ENCODE data around the gene PNMA1. TPM values are rescaled to one million over a fixed set of nuclear protein-coding genes. Genes with fewer than 3 reads are reported as not detected.

The PNMA1 gene
- total and polyA plus RNA-seq, 7 donors = 11.4 to 63.1 (median 33.5) TPM

DNA sequence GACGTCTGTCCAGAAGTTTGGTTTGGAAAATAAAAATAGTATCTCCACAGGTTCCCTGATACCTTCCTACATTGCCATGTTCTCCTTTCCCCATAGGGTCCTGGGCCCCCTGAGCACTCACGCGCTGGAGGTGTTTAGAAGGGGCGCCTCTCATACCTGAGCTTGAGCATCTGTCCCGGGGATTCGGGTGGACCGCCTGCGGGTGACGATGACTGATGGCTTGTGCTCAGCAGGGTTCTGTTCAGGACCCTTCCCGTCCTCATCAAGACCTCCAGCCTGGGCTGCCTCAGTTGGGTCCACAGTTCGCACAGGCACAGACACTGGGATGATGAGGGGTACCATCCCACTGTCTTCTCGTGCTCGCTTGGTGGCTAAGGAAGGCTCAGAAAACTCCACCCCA is 22.7 kb upstream of the PNMA1 start:
- H3K9me3 ChIP-seq = no peaks in the 10 kb centered on the region
- 91 to 93% methylated on average over 13 of the region's 13 CpGs for WGBS, 2 donors
- intact Hi-C loops (cut with DNase I) = no loop called here
- peak overlapping the region in 3 of 4 donors; percentile 7 to 100 (median 51) for H3K27ac ChIP-seq
- no peak overlapping the region for H3K4me3 ChIP-seq
- peaks cover 30 to 68% (median 35%) of the 10 kb centered on the region in 4 donors for H3K36me3 ChIP-seq
- H3K27me3 ChIP-seq = no peaks in the 10 kb centered on the region
- TF ChIP-seq, protein P1, sequence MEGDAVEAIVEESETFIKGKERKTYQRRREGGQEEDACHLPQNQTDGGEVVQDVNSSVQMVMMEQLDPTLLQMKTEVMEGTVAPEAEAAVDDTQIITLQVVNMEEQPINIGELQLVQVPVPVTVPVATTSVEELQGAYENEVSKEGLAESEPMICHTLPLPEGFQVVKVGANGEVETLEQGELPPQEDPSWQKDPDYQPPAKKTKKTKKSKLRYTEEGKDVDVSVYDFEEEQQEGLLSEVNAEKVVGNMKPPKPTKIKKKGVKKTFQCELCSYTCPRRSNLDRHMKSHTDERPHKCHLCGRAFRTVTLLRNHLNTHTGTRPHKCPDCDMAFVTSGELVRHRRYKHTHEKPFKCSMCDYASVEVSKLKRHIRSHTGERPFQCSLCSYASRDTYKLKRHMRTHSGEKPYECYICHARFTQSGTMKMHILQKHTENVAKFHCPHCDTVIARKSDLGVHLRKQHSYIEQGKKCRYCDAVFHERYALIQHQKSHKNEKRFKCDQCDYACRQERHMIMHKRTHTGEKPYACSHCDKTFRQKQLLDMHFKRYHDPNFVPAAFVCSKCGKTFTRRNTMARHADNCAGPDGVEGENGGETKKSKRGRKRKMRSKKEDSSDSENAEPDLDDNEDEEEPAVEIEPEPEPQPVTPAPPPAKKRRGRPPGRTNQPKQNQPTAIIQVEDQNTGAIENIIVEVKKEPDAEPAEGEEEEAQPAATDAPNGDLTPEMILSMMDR (IDR thresholded peaks at IDR 0.05) = no peak
- TF ChIP-seq EP300 (IDR thresholded peaks at IDR 0.05) = no peak
- no peak for TF ChIP-seq POLR2A (IDR thresholded peaks at IDR 0.05)
- H3K4me1 ChIP-seq = peaks cover 0 to 50% (median 40%) of the 10 kb centered on the region in 4 donors
- DNase-seq = no peak

DNA sequence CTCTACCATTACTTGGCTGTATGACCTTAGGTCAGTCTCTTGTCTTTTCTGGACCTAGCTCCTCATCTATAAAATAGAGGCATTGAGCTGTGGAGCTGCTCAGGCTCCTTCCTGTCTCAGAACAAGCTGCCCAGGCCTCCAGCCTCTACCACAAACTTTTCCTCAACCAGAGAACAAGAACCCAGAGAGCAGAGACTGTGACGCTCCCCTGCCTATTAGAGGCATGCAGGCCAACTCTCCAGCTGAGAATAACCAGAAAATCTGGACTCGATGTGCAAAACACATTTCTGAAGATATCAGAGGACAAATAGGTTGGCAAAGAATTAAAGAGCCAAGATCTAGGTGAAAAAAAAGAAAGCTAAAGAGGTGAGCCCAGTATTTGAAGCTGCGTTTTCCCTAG is 17.8 kb upstream of the PNMA1 start:
- DNase-seq = no peak
- Histone ChIP-seq H3K4me1 (peaks cover 0 to 51% (median 36%) of the 10 kb centered on the region in 4 donors), H3K27ac (peak overlapping the region in 3 of 4 donors; percentile 79 to 99 (median 96)), H3K36me3 (peaks cover 26 to 80% (median 34%) of the 10 kb centered on the region in 4 donors), H3K9me3 (no peaks in the 10 kb centered on the region), H3K27me3 (no peaks in the 10 kb centered on the region), H3K4me3 (no peak overlapping the region)
- 85 to 93% methylated on average over 3 of the region's 3 CpGs for WGBS, 2 donors
- intact Hi-C loops (cut with DNase I) = no loop called here
- TF ChIP-seq EP300 (IDR thresholded peaks at IDR 0.05) = no peak
- no peak for TF ChIP-seq POLR2A (IDR thresholded peaks at IDR 0.05)
- TF ChIP-seq POLR2AphosphoS5 (IDR thresholded peaks at IDR 0.05) = peak in 2 of 4 donors; percentile 55 to 59
- TF ChIP-seq, protein P1 (IDR thresholded peaks at IDR 0.05) = no peak

DNA sequence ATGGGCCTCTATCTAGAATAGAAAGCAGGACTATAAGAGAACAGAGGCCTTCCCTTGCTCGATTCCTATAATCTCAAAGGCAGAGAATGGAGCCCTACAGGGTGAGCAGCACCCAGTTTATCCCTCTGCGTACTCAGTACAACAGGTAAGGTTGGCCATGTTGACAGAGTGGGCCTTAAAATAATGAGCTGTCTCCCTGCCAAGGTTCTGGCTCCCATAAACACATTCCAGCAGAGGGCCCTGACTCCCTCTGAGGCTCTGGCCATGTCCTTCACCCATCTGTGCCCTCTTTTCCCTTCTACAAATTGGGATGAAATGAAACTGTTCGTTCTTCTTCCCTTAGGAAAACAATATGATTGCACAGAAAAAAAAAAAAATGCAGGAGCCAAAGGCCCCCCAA is 16.9 kb upstream of the PNMA1 start:
- peak overlapping the region; percentile 51 to 99 (median 88) for H3K27ac ChIP-seq
- H3K27me3 ChIP-seq = no peaks in the 10 kb centered on the region
- TF ChIP-seq EP300 (IDR thresholded peaks at IDR 0.05) = no peak
- TF ChIP-seq POLR2AphosphoS5 (IDR thresholded peaks at IDR 0.05) = no peak
- TF ChIP-seq POLR2A (IDR thresholded peaks at IDR 0.05) = no peak
- TF ChIP-seq, protein P1 (IDR thresholded peaks at IDR 0.05) = no peak
- intact Hi-C loops (cut with DNase I) = loop anchor here (2.0 kb wide), 1 partner anchor 28 kb away; no protein-coding TSS in a partner anchor
- no peak overlapping the region for H3K4me3 ChIP-seq
- DNase-seq = no peak
- peaks cover 29 to 80% (median 37%) of the 10 kb centered on the region in 4 donors for H3K36me3 ChIP-seq
- peaks cover 0 to 59% (median 45%) of the 10 kb centered on the region in 4 donors for H3K4me1 ChIP-seq
- 36 to 75% methylated on average over 3 of the region's 3 CpGs for WGBS, 2 donors
- no peaks in the 10 kb centered on the region for H3K9me3 ChIP-seq

DNA sequence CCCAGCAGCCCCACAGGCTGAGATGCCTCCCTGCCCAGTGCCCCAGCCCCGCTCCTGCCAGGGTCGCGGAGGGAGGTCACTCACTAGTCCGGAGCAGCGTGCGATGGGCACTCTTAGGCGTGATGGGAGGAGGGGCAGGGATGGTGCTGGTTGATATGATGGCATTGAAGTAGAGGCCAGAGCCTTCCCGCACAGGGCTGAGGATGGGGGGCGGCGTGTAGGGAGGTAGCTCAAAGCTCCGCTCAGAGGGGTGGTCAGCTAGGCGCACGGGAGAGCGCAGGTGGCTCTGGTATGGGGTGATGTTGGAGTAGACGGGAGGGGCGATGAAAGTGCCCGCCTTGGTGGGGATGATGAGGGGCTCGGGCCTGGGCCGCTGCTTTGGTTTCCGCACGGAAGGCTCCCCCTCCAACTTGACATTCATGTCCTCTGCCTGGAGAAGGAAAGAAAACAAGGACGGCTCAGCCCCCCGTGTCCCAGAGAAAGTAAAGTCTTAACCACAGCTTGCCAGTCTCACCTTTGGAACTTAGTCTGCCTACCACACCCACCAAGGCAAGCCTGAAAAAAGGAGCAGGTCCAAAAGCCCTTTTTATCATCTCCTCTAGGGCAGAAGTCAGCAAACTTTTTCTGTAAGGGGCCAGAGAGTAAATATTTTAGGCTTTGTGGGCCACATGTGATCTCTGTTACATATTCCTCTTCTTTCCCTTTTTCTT is 15.5 kb upstream of the PNMA1 start:
- Histone ChIP-seq H3K9me3 (no peaks in the 10 kb centered on the region), H3K4me1 (peaks cover 0 to 73% (median 59%) of the 10 kb centered on the region in 4 donors), H3K4me3 (no peak overlapping the region), H3K27ac (peak overlapping the region; percentile 68 to 99 (median 88)), H3K36me3 (peaks cover 26 to 80% (median 45%) of the 10 kb centered on the region in 4 donors), H3K27me3 (no peaks in the 10 kb centered on the region)
- no peak for DNase-seq
- intact Hi-C loops (cut with DNase I) = loop anchor here (2.0 kb wide), 1 partner anchor 29 kb away; no protein-coding TSS in a partner anchor
- TF ChIP-seq POLR2AphosphoS5 (IDR thresholded peaks at IDR 0.05) = no peak
- TF ChIP-seq EP300 (IDR thresholded peaks at IDR 0.05) = no peak
- TF ChIP-seq, protein P1 (IDR thresholded peaks at IDR 0.05) = no peak
- TF ChIP-seq POLR2A (IDR thresholded peaks at IDR 0.05) = no peak
- 88 to 91% methylated on average over 23 of the region's 23 CpGs for WGBS, 2 donors
